NCI-H146 (cell line): ENCODE measurements around the gene SCTR.

Experiments
- DNase-seq: peaks from one replicate; lab custom pipeline; 2025; lab: John Stamatoyannopoulos, UW

SCTR gene

DNA sequence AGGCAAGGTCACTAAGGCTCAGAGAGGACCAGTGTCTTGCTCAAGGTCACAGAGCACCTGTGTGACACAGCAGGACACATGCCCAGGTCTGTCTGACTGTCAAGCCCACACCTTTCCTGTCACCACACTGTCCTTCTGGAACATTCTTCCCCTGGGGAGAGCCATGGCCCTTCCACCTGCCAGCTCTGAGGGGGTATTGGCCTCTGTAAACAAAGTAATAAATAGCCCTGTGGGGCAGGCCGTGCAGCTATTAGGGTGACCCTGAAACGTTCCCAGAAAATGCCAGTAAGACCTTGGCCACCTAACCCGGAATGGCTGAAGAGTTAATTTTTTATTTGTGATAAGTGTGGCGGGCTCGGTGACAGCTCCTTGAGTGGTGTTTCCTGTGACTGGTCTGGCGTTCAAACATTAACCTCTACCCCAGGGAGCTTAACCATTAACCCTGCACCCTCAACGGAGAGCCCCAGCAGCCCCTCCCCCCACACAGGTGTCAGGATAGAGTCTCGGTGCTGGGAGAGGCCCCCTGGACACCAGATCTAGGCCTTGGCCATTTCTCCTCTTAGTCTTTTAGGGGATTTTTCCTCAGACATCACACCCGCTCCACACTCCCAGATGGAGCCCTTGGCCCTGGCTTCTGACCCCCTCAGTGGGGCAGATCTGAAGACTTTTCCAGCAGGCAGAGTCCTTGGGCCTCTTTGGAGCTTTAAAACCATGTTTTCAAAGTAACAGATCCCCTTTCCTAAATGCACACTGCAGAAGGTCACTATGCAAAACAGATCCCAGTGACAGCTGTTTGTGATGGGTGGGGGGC, 36.6 kb downstream of the SCTR start:
- no peak for DNase-seq

DNA sequence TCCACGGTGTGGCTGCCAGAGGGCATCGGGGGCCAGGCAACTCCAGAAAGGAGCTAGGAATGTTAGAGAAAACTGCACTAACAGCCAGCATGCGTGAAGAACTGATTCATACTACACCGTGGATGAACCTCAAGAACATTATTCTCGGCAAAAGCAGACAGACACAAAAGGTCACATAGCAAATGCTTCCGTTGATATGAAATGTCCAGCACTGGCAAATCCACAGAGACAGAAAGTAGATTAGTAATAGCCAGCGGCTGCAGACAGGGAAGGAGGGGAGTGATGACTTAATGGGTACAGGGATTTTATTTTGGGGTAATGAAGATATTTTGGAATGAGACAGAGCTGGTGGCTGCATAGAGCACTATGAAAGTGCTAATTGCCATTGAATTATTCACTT, 37.4 kb downstream of the SCTR start:
- no peak for DNase-seq

DNA sequence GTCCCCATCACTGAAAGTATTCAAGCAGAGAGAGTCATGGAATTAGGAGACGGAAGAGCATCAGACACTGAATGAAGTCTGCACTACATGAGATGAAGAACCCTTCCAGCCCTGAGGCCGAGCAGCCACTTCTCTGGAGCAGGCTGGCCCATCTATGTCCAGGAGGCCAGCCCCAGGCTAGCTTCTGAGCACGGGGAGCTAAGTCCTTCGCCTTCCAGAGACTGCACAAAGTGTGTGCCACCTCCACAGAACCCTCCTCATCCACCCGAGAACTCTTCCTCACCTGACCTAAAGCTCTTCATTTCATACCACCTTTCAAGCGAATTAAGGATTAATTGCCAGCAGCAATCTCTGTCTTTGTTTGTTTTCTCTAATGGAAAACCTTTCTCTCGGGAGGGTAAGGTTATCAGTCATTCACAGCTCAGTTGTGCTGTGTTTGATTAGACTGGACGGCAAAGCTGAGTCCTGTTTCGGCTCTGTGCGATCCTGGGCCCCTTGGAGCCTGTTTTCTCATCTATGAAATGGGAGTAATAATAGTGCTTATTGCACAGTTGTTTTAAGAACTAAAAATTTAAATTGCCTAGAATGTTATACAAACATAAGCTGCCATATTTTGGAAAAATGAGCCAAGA, 38.0 kb downstream of the SCTR start:
- DNase-seq = no peak

DNA sequence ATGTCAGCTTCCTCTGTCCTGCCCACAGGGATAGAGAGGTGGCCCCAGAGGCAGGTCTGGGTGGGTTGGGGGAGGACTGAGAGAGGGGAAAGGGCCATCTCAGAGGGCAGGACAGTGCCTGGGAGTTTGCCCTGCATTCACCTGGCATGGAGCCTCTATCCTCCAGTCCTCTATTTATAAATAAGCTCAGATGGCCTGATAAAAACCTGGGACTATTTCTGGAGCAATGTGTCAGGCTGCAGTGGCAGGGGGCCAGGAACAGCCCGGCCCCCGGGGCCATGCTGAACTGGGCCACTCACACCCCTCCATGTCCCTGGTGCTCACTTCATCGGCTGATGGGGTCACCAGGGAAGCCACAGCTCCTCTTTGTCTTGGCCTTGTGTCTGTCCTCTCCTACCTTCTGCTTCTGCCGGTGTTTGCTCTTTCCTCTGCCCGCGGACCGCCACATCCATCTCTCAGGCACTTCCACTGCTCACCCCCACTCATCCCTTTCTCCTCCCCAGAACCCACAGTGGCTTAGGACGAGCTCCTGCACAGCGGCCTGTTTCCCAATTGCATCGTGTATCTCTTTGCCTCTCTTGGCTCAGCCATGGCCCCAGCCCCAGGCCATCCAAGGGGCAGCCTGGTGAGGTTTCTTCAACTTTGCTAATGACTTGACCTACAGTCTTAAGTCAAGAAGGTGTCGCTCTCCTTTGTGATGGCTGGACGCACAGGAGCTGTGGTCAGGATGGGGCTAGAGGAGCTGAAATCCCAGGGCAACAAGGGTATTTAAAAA, 38.8 kb downstream of the SCTR start:
- DNase-seq = no peak

DNA sequence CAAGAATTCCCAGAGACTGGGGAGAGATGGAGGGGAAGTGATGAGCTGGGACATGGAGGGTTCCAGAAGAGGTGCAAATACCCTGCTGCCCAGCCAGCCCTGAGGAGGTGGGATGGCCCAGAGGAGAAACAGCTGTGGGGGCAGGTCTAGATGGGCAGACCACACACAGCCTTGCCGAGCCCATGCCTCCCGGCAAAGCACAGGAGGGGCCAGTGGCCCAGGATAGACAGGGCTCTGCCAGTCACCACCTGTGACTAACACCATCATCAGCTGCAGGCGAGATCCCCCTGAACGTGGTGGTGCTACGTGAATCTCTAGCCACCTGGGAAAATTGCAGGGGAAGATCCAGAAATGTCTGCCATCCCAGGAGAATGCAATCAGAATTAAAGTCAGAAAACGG, 39.4 kb downstream of the SCTR start:
- DNase-seq = no peak

DNA sequence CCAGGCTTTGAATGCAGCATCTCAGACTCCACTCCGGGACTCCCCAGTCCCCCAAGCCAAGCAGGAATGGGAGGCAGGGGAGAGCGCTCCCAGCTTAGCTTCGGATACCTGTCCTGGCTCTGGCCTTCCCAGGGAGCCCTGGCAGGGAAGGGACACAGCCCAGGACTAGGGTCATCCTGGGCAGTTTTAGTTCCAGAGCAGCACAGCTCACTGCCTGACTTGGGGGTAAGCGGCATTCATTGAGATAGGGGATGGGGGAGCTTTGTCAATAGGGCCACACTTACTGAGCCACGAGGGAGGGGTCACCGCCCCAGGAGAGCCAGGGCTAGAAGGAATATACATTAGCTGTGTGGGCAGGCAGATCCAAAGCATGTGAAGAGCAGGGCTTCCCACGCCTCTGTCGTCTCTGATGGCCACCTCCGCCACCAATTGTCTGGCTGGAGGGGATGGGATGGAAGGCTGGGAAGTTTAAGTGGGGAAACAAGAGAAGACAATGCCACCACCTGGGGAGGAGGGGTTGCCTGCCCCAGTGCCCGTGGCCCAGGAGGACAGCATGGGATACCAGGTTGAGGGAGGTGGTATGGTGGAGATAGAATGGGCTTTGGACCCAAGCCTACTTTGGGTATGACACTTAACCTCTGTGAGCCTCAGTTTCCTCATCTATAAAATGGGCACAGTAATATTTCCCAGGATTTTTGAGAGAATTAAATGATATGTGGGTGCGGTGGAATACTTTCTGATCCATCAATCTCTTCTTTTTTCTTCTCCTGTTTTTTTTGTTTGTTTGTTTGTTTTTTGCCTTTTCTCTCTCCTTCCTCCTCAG, 40.2 kb downstream of the SCTR start:
- no peak for DNase-seq

DNA sequence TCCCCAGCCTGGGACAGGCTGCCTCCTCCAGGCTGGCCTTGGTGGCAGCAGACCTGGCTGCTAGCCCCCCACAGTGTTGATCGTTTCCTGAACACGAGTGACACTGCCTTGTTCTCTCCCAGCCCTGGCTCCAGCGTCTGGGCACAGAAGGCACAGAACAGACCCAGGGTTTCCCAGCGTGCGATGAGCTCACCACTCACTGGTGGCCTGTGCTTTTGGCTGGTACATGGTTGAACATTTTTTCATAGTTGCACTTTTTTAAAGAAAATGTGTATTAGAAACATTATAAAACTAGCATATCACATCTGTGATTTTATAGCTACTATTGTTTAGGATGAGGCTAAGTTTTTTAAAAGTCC, 40.9 kb downstream of the SCTR start:
- DNase-seq = no peak

DNA sequence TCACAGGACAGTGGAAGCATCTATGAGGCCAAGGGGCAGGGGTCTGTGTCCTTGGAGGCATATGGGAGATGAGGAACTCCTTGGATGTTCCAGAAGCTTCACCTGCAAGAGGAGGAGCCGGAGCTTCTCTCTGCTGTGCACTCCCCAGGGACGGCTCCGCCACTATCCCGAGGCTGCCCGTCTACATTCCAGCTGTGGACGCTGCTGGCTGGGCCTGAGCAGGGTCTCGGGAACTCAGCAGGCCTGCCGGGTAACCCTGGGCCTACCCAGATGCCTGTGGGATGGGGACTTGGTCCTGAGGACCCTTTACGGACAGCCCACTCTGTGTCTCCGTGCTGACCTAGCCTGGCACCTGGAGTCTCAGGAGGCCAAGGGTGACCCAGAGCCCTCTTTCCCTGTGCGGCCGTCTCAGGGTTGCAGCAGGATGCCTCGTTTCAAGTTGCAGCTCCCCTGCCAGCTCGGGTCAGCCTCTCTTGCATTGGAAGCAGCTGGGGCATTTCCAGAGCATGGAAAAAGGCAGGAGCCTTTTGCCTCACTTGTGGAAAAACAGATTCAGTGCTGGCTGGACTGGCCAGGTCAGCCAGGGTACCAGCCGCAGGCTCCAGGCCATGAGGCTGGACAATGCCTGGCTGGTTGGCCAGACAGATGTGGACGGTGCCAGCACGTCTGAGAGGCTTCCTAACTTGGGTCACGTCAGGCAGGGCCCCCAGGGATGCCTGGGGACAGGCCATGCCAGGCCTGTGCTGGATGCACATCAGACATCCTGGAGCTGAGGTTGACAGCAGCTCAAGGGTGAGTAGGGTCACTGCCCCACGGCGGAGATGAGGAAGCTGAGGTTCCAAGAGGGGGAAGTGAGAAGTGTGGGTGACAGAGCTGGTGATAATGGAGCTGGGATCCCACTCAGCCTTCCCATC, 41.5 kb downstream of the SCTR start:
- no peak for DNase-seq

DNA sequence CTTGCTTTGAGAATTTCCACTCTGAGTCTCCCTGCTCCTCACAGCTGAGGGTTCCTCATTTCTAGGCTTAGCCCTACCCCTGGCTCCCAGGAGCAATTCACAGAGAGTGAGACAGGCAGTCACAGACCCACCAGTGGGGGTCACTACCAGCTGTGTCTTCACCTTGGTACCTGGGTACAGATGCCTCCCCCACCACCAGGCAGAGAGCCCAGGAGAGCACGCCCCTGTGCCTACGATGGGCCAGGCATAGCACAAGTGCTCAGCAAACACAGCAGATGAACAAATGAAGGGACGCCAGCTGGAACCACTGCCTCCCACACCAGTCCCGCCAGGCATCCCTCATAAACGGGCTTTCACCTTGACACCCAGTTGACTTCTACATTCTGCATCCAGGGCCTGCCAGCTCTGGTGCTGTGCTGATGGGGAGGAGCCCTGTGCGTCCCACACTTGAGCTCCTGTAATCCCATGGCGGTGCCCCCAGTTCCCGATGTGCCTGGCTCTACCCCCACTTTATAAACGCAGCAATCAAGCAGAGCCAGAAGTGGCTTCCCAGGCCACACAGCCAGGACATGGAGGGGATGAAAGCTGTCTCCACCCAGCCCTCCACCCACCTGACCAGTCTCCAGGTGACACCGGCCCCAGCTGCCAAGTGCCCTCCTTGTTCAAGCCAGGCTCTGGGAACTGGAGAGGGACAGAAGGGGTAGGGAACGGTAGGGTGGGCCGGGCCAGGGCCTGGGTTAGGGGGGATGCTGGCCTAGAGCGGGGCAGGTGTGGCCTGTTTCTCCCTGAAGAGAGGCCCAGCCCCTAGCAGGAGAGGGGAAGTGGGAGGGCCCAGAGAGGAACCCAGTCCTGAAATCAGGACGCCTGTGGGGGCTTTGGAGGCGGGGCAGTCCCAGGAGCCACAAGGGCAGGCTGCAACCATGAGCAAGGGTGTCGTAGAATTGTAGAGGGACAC, 42.5 kb downstream of the SCTR start:
- DNase-seq = no peak

DNA sequence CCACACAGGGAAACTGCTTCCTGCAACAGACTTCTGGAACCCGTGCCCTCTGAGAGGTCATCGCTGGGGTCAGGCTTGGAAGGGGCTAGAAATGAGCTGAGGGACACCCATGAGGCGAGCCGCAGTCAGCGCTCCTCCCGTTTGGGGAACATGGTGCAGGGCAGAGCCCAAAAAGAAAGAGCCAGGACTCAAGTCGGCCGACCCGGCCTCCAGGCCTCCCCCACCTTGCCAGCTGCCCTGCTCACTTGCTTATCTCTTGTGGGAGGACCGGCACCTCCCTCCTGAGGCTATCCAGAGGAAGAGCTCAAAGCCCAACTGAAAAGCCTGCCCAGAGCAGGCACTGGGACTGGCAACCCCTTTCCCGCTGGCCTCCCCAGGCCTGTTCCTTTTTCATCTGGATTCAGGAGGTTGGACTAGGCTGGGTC, 43.6 kb downstream of the SCTR start:
- DNase-seq = no peak

DNA sequence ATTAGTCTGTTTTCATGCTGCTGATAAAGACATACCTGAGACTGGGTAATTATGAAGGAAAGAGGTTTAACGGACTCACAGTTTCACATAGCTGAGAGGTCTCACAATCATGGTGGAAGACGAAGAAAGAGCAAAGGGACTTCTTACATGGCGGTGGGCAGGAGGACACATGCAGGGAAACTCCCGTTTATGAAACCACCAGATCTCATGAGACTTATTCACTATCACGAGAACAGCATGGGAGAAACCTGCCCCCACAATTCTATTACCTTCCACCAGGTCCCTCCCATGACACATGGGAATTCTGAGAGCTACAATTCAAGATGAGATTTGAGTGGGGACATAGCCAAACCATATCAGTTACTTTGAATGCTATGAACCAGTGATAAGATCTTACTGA, 44.1 kb downstream of the SCTR start:
- no peak for DNase-seq

DNA sequence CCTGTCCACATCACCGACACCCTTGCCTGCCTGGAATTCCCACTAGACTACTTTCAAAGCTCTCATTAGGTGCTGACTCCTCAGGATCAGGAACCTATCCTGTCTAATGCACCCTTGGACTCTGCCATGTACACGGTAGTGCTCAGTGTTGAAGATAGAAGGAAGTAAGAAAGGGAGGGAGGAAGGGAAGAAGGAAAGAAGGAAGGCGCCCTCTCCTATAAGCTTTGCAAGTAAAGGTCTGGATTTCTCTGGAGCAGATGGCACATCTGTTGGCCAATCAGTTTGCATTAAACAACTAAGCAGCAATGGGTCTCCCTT, 45.3 kb downstream of the SCTR start:
- DNase-seq = no peak

DNA sequence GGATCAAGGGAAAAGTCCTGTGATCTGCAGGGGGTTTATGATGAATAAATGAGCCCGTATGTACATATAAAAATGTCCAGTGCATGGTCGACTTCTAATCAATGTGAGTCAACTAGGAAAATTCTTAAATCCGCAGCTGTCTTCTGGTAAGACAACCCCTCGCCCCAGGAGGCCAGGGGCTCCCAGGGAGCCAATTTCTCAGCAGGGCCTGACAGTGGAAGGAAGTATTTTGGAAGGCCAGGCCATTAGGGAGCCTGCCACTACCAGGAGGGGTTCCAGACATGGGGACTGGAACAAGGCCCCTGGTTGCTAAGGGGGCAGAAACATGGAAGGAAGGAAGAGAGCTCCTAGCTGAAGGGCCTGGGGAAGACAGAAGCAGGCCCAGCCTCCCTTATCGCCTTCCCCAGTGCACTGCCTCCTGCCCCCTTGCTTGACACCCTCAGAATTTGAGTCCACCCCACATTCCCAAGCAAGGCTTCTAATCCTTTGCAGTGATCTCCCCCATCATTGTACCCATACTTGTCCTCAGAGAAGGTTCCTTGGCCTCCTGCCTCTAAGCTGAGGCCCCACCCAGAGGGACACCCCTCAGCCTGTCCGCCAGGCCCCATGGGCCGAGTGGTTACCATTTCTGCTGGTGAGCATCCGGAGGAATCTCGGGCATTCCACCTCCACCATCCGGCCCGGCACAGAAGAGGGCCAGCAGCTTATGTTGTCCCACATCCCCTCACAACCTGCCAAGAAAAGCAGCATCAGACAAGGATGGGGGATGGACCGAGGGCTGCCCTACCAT, 45.9 kb downstream of the SCTR start:
- no peak for DNase-seq

DNA sequence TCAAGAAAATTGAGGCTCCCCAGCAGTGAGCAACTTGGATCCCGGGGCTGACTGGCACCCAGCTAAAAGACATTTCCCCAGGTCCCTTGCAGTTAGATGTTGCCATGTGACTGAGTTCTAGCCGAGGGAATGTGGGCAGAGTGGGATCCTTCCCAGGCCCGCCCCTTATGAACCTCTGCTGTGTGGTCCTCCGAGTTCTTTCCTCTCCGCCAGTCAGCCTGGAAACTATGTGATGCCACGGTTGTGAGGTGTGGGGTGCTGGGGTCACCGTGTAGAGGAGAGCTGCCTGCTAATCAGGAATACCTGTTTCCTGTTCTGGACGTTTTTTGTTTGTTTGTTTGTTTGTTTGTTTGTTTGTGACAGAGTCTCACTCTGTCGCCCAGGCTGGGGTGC, 47.2 kb downstream of the SCTR start:
- no peak for DNase-seq

DNA sequence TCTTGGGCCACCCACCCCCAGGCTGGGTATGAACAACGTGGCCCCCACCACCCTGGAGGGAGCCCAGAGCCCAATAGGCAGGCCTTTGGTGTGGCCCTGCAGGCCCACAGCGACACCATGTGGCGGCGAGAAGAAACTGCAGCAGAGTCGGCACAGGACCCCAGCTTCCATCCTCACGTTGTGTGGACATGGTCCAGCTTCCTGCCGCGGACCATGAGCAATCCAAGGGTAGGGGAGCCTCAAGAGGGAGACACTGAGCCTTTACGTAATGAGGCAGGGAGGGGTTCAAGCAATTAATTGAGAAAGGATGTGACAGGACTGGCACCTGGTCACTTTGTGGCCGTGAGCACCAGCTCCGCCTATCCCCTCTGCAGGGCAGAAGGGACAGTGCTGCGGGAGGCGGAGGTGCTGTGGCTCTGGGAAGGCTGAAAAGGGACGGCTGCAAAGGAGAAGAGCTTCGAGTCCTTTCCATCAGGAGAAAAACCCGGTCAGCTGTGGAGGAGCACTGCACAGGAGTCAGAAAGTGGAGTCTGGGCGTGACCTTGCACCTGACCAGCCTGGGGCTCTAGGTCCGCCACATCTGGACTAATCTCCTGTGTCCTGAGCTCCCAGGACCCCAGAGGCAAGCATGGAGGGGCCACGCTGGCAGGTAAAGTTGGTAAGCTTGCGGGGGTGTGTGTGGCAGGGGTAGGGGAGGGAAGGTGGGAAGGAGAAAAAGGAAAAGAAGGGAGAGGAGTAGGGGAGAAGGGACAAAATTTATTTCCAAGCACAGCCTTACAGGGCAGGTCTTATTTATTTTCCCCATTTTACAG, 47.8 kb downstream of the SCTR start:
- peak; percentile 48 for DNase-seq

DNA sequence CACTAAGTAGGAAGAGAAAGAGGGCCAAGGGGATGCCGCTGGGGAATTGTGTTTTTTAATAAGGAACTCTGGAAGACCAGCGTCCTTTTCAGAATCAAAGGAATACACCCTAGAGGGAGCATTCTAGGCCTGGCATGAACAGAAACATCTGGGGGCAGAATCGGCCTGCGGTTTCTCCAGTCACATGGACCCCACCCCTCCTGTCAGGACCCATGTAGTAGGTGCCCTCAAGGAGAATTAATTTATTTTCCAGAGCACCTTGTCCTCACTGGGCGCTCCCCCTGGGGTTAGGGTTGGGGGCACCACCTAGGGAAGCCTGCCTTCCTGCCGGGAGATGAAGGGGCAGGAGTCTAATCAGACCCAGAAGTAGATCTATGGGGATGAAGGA, 48.4 kb downstream of the SCTR start:
- no peak for DNase-seq

DNA sequence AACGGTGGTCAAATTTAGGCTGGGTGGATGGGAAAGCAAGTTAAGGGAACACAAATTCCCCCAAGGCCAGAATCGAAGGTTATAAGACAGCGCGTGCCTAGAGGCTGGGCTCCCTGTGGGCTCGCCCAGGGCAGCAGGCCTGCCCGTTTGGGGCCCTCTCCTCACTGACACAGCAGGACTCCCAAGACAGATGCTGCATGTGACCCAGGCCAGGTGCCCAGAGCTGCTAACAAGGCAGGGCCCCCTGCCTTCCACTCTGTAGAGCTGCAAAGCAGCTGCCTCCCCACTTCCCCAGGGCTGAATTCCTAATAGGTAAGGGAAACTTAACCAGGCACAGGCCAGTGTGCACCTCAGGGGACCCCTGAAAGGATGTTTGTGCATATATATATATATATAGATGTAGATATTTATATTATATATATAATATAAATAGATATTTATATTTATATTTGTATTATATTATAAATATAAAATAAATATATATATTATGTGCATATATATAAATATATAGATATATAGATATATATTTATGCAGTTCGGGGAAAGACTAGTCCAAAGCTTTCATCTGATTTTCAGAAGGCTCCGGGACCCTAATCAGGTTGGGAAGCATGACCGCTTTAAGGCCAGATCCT, 48.9 kb downstream of the SCTR start:
- DNase-seq = peak; percentile 28
